Gastroesophageal sphincter (tissue), 4 donors: ENCODE measurements around the gene IZUMO4. TPM values are rescaled to one million over a fixed set of nuclear protein-coding genes. Genes with fewer than 3 reads are reported as not detected.

Source experiments
- ATAC-seq: fragments of 150-250 bp; one replicate; pipeline ENCODE4 v1.9.1; 2016; ENCODE audit warnings: mild to moderate bottlenecking, moderate library complexity
- H3K27ac ChIP-seq, 4 donors: fragments of 200-600 bp; sonication (generic) in 3 of 4; 1 replicate in 3 of 4; 2 replicates in 1 of 4; pipeline ENCODE4 v1.5.1; 2016 to 2019
- H3K27me3 ChIP-seq: fragments of 200-600 bp; sonication (generic); one replicate; pipeline ENCODE4 v1.5.1; 2019
- H3K36me3 ChIP-seq, 2 donors: fragments of 200-600 bp; sonication (generic); one replicate each; pipeline ENCODE4 v1.5.1; 2019; ENCODE audit warnings: control low read depth in 1 of 2
- H3K4me1 ChIP-seq, 3 donors: fragments of 200-600 bp; sonication (generic); 1 replicate in 2 of 3; 2 replicates in 1 of 3; pipeline ENCODE4 v1.5.1; 2016 to 2019; ENCODE audit warnings: control low read depth in 2 of 3
- H3K4me3 ChIP-seq, 2 donors: fragments of 200-600 bp; sonication (generic); one replicate each; pipeline ENCODE4 v1.5.1; 2019; ENCODE audit warnings: mild to moderate bottlenecking in 1 of 2, moderate library complexity in 1 of 2
- H3K9me3 ChIP-seq, 3 donors: fragments of 200-600 bp; sonication (generic); one replicate each; pipeline ENCODE4 v1.5.1; 2017 to 2019; ENCODE audit warnings: control low read depth in 2 of 3
- EP300 ChIP-seq: sonication (generic); formaldehyde crosslinking; IDR thresholded peaks from one replicate; pipeline ENCODE4 v1.6.1; 2017; ENCODE audit warnings: antibody characterized with exemption, mild to moderate bottlenecking
- POLR2A ChIP-seq, 2 donors: fragments of 450-650 bp; IDR thresholded peaks; one replicate each; pipeline ENCODE4 v1.6.1; 2017; ENCODE audit warnings: antibody characterized with exemption in 2 of 2, mild to moderate bottlenecking in 2 of 2, moderate library complexity in 1 of 2
- POLR2AphosphoS5 ChIP-seq: sonication (generic); formaldehyde crosslinking; IDR thresholded peaks from one replicate; pipeline ENCODE4 v1.6.1; 2017; ENCODE audit warnings: antibody characterized with exemption
- WGBS, 2 donors: methylation state at CpG; one replicate each; pipeline ENCODE4 v1.1.5; 2018; ENCODE audit warnings: low coverage in 1 of 2; 5-methylcytosine and 5-hydroxymethylcytosine counted together
- total RNA-seq, 4 donors: library from RNA; depleted of rRNA; stranded (reverse); fragments of >200 nt; gene quantifications; one replicate each; pipeline ENCODE4 v1.1.0, GENCODE V29; 2016
- TF ChIP-seq, protein P1 (sequence below), 4 experiments: fragments of 200-600 bp in 2 of 4; fragments of 450-650 bp in 2 of 4; sonication (generic) in 1 of 4; IDR thresholded peaks; one replicate each; pipeline ENCODE4 v1.5.1; 2017 to 2019; ENCODE audit warnings: antibody characterized with exemption in 4 of 4, mild to moderate bottlenecking in 2 of 4, moderate library complexity in 2 of 4

Gene IZUMO4
- total RNA-seq, 4 donors from 2014 or later = 2.4 to 17.3 (median 4.3) TPM

DNA sequence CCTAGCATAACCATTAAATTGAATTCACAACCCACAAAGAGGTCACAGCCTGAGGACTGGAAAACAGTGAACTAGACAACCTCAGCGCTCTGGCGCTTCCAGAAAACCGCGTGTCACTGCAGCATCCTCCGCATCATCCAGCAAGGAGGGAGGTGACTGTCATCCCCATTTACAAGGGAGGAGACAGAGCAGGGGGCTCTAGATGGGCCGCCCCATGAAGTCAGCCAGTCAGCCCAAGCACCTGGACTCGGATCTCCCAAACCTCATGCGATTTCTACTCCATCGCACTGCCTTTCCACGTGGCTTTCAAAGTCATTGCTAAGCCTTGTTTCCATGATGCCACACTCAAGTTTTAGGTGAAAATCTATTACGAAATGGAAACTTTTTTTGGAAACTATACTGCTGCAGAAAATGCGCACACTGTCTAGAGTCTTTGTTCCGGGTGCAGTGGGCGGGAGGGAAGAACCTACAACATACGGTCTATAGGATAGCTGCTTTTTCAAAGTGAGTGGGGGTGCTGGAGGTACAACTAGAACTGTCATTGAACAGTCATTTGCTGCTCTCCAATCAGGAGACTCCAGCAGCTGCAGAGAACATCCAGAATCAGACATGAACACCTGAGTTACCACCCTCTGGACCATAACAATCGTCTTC lies 51.9 kb downstream of the IZUMO4 start:
- WGBS, 2 donors = 75 to 87% methylated on average over 8 of the region's 16 CpGs
- no peak overlapping the region for H3K27ac ChIP-seq
- peaks cover 0 to 70% (median 26%) of the 10 kb centered on the region in 3 donors for H3K4me1 ChIP-seq

More for the DNA sequence above, 51.9 kb downstream of the IZUMO4 start:
- H3K27me3 ChIP-seq = no peaks in the 10 kb centered on the region
- H3K4me3 ChIP-seq = no peak overlapping the region
- TF ChIP-seq EP300 (no peak), POLR2AphosphoS5 (no peak), POLR2A (IDR thresholded peaks at IDR 0.05) (no peak)
- TF ChIP-seq, protein P1, sequence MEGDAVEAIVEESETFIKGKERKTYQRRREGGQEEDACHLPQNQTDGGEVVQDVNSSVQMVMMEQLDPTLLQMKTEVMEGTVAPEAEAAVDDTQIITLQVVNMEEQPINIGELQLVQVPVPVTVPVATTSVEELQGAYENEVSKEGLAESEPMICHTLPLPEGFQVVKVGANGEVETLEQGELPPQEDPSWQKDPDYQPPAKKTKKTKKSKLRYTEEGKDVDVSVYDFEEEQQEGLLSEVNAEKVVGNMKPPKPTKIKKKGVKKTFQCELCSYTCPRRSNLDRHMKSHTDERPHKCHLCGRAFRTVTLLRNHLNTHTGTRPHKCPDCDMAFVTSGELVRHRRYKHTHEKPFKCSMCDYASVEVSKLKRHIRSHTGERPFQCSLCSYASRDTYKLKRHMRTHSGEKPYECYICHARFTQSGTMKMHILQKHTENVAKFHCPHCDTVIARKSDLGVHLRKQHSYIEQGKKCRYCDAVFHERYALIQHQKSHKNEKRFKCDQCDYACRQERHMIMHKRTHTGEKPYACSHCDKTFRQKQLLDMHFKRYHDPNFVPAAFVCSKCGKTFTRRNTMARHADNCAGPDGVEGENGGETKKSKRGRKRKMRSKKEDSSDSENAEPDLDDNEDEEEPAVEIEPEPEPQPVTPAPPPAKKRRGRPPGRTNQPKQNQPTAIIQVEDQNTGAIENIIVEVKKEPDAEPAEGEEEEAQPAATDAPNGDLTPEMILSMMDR (IDR thresholded peaks at IDR 0.05) = no peak
- no peaks in the 10 kb centered on the region for H3K9me3 ChIP-seq
- H3K36me3 ChIP-seq = peaks cover 0 to 12% of the 10 kb centered on the region in 2 donors
- ATAC-seq = no peak

Other genes with a start within 250 kb of the IZUMO4 start
- gene REXO1, start 248.4 kb upstream of the IZUMO4 start, total RNA-seq = 10 to 100 TPM; 11.4 to 29.9 (median 16.1) TPM
- gene KLF16, start 233.3 kb upstream of the IZUMO4 start, total RNA-seq = 1 to 10 TPM; 1.4 to 7.1 (median 5.5) TPM
- gene ABHD17A, start 211.4 kb upstream of the IZUMO4 start, total RNA-seq = 100 to 1,000 TPM in 1 of 4 donors, 10 to 100 TPM in 3; 80.0 to 117 (median 91.0) TPM
- 1 to 10 TPM in 3 of 4 donors, under 1 TPM in 1; 0.47 to 4.2 (median 2.3) TPM for gene ADAT3, start 191.5 kb upstream of the IZUMO4 start, total RNA-seq
- 10 to 100 TPM; 48.6 to 73.4 (median 58.1) TPM for gene SCAMP4, start 191.5 kb upstream of the IZUMO4 start, total RNA-seq
- 10 to 100 TPM; 40.4 to 57.4 (median 46.2) TPM for gene CSNK1G2, start 155.7 kb upstream of the IZUMO4 start, total RNA-seq
- gene BTBD2, start 81.2 kb upstream of the IZUMO4 start, total RNA-seq = 100 to 1,000 TPM in 1 of 4 donors, 10 to 100 TPM in 3; 44.0 to 125 (median 59.9) TPM
- gene MKNK2, start 45.7 kb upstream of the IZUMO4 start, total RNA-seq = 100 to 1,000 TPM in 3 of 4 donors, 10 to 100 TPM in 1; 98.4 to 195 (median 173) TPM
- gene MOB3A, start 589 bp upstream of the IZUMO4 start, total RNA-seq = 10 to 100 TPM; 29.0 to 69.9 (median 38.6) TPM
- 100 to 1,000 TPM in 1 of 4 donors, 10 to 100 TPM in 3; 69.9 to 132 (median 73.8) TPM for gene AP3D1, start 54.7 kb downstream of the IZUMO4 start, total RNA-seq
- gene DOT1L, start 67.0 kb downstream of the IZUMO4 start, total RNA-seq = 10 to 100 TPM in 2 of 4 donors, 1 to 10 TPM in 2; 4.4 to 12.8 (median 10.2) TPM
- gene PLEKHJ1, start 139.4 kb downstream of the IZUMO4 start, total RNA-seq = 10 to 100 TPM; 41.6 to 56.7 (median 51.7) TPM
- 10 to 100 TPM; 27.5 to 40.3 (median 37.4) TPM for gene SF3A2, start 139.9 kb downstream of the IZUMO4 start, total RNA-seq
- 1 to 10 TPM in 1 of 4 donors, under 1 TPM in 3; 0.23 to 1.2 (median 0.47) TPM for gene AMH, start 152.4 kb downstream of the IZUMO4 start, total RNA-seq
- under 1 TPM in 1 of 4 donors, not detected in 3; 0.37 TPM for gene JSRP1, start 159.5 kb downstream of the IZUMO4 start, total RNA-seq
- 1 to 10 TPM in 1 of 4 donors, under 1 TPM in 2, not detected in 1; 0.16 to 1.3 (median 0.27) TPM for gene PEAK3, start 185.3 kb downstream of the IZUMO4 start, total RNA-seq
- gene LINGO3, start 211.2 kb downstream of the IZUMO4 start, total RNA-seq = not detected
- gene LSM7, start 231.7 kb downstream of the IZUMO4 start, total RNA-seq = 10 to 100 TPM; 52.3 to 86.1 (median 77.7) TPM
- 10 to 100 TPM; 18.5 to 32.7 (median 30.9) TPM for gene SPPL2B, start 231.8 kb downstream of the IZUMO4 start, total RNA-seq